Measurements from ENCODE around the gene PSPH. TPM values are rescaled to one million over a fixed set of nuclear protein-coding genes. Genes with fewer than 3 reads are reported as not detected.

Gene PSPH
- total and polyA plus RNA-seq, 8 donors: 0.45 to 53.1 (median 5.7) TPM

- TF ChIP-seq POLR2A (IDR thresholded peaks at IDR 0.05): peak in 1 of 4 donors; percentile 76
- TF ChIP-seq, protein P1, sequence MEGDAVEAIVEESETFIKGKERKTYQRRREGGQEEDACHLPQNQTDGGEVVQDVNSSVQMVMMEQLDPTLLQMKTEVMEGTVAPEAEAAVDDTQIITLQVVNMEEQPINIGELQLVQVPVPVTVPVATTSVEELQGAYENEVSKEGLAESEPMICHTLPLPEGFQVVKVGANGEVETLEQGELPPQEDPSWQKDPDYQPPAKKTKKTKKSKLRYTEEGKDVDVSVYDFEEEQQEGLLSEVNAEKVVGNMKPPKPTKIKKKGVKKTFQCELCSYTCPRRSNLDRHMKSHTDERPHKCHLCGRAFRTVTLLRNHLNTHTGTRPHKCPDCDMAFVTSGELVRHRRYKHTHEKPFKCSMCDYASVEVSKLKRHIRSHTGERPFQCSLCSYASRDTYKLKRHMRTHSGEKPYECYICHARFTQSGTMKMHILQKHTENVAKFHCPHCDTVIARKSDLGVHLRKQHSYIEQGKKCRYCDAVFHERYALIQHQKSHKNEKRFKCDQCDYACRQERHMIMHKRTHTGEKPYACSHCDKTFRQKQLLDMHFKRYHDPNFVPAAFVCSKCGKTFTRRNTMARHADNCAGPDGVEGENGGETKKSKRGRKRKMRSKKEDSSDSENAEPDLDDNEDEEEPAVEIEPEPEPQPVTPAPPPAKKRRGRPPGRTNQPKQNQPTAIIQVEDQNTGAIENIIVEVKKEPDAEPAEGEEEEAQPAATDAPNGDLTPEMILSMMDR (IDR thresholded peaks at IDR 0.05): peak in 1 of 7 experiments; percentile 15
- TF ChIP-seq POLR2AphosphoS5 (IDR thresholded peaks at IDR 0.05): peak; percentile 83 to 98 (median 95)
- no peak for TF ChIP-seq EP300 (IDR thresholded peaks at IDR 0.05)
- peak within 1 kb of the TSS; percentile 55 to 94 (median 81) for H3K4me3 ChIP-seq
- peaks cover 10 to 57% (median 54%) of the 10 kb centered on the region in 4 donors for H3K36me3 ChIP-seq
Observed at GRCh38 chr7:56063882-56064625, 12.8 kb upstream of the PSPH start, which contains the start of gene SUMF2. Gene SUMF2 (plus strand): TSS chr7:56064286. CDS start chr7:56064312, 26 bp downstream.

GRCh38 chr7:56063500-56063881, 12.2 kb upstream of the PSPH start:
- 58 to 64% (median 60%) methylated on average over 7 of the region's 7 CpGs for WGBS, 5 donors
- no peaks in the 10 kb centered on the region for H3K9me3 ChIP-seq
- peaks cover 17 to 52% (median 36%) of the 10 kb centered on the region in 4 donors for H3K4me1 ChIP-seq
- H3K36me3 ChIP-seq: peaks cover 13 to 57% (median 54%) of the 10 kb centered on the region in 4 donors
- H3K27ac ChIP-seq: peak overlapping the region; percentile 84 to 98 (median 96)
- no peak for TF ChIP-seq POLR2A (IDR thresholded peaks at IDR 0.05)
- no peak for TF ChIP-seq POLR2AphosphoS5 (IDR thresholded peaks at IDR 0.05)
- TF ChIP-seq EP300 (IDR thresholded peaks at IDR 0.05): no peak
- TF ChIP-seq, protein P1 (IDR thresholded peaks at IDR 0.05): no peak
- no peaks in the 10 kb centered on the region for H3K27me3 ChIP-seq
- intact Hi-C loops (cut with DNase I; ENCODE audit: low total_unique reads): no loop called here
- DNase-seq: no peak
- peak overlapping the region; percentile 55 to 94 (median 81) for H3K4me3 ChIP-seq

More at GRCh38 chr7:56063882-56064625, 12.8 kb upstream of the PSPH start, which contains the start of gene SUMF2:
- H3K4me1 ChIP-seq: peaks cover 17 to 52% (median 36%) of the 10 kb centered on the region in 4 donors
- intact Hi-C loops (cut with DNase I; ENCODE audit: low total_unique reads): no loop called here
- no peaks in the 10 kb centered on the region for H3K27me3 ChIP-seq
- WGBS, 5 donors: 0 to 1% (median 0%) methylated on average over 27 to 49 of the region's 49 CpGs
- H3K9me3 ChIP-seq: no peaks in the 10 kb centered on the region
- DNase-seq: peak; percentile 92 to 97
- H3K27ac ChIP-seq: peak within 1 kb of the TSS; percentile 84 to 98 (median 96)

DNA sequence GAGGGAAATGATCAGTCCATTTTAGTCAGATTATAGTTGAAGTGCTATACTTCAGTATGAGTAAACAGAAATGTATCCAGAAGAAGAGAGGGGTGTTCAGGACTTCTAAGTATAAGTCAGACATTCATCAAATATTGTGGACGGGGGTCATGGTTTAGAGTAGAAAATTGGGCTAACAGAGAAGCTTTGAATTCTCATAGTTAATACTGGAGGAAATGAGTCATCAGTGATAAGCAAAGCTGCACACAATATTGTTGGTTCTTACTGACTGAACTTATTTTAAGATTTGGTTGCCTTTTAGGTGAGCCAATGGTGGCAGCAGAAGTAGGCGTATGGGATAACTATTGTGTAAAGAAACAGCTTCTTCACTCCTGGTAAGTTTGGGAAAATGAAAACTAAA, 11.1 kb upstream of the PSPH start:
- Histone ChIP-seq H3K4me3 (no peak overlapping the region), H3K27ac (peak overlapping the region in 4 of 5 donors; percentile 36 to 98 (median 96)), H3K9me3 (no peaks in the 10 kb centered on the region), H3K27me3 (no peaks in the 10 kb centered on the region), H3K4me1 (peaks cover 17 to 52% (median 36%) of the 10 kb centered on the region in 4 donors), H3K36me3 (peaks cover 24 to 62% (median 61%) of the 10 kb centered on the region in 4 donors)
- no peak for TF ChIP-seq POLR2A (IDR thresholded peaks at IDR 0.05)
- TF ChIP-seq, protein P1 (IDR thresholded peaks at IDR 0.05): no peak
- no peak for TF ChIP-seq POLR2AphosphoS5 (IDR thresholded peaks at IDR 0.05)
- TF ChIP-seq EP300 (IDR thresholded peaks at IDR 0.05): no peak
- no peak for DNase-seq
- intact Hi-C loops (cut with DNase I; ENCODE audit: low total_unique reads): no loop called here
- WGBS, 5 donors: 18 to 54% (median 32%) methylated on average over 2 of the region's 2 CpGs

- no peak for TF ChIP-seq POLR2A (IDR thresholded peaks at IDR 0.05)
- TF ChIP-seq, protein P1 (IDR thresholded peaks at IDR 0.05): no peak
- TF ChIP-seq POLR2AphosphoS5 (IDR thresholded peaks at IDR 0.05): no peak
- no peak for TF ChIP-seq EP300 (IDR thresholded peaks at IDR 0.05)
- Histone ChIP-seq H3K4me3 (no peak overlapping the region), H3K4me1 (peaks cover 21 to 56% (median 37%) of the 10 kb centered on the region in 4 donors), H3K36me3 (peaks cover 49 to 62% (median 62%) of the 10 kb centered on the region in 4 donors), H3K27ac (no peak overlapping the region), H3K27me3 (no peaks in the 10 kb centered on the region), H3K9me3 (no peaks in the 10 kb centered on the region)
- WGBS, 5 donors: 61 to 72% (median 67%) methylated on average over 2 of the region's 2 CpGs
- DNase-seq: no peak
- intact Hi-C loops (cut with DNase I; ENCODE audit: low total_unique reads): no loop called here
Observed at GRCh38 chr7:56053993-56054392, 2.7 kb upstream of the PSPH start.
